Activated T-helper 2 cell treated with anti-CD3 and anti-CD28 coated beads, Interferon-gamma antibody, Interleukin-2, Interleukin-4, amounts not matched to agents 10 μg/mL and 5 μg/mL and 100 μg/mL, durations not matched to agents 14 hours and 24 hours and 36 hours (primary cell): Measurements from ENCODE around the gene TSPAN32. TPM values are rescaled to one million over a fixed set of nuclear protein-coding genes. Genes with fewer than 3 reads are reported as not detected.

Experiments
- total RNA-seq: library from RNA; stranded (reverse); gene quantifications from 2 replicates; pipeline ENCODE4 v1.2.3, GENCODE V29; 2022

TSPAN32 gene
- total RNA-seq, 1 donor from 2014 or later, result 4.6 TPM

Other genes with a start within 250 kb of the TSPAN32 start
- gene IGF2, start 162.6 kb upstream of the TSPAN32 start, total RNA-seq, result 0.05 and 0.16 TPM in 2 replicates
- gene INS, start 140.8 kb upstream of the TSPAN32 start, total RNA-seq, result not detected in 2 replicates
- not detected in 2 replicates for gene TH, start 130.2 kb upstream of the TSPAN32 start, total RNA-seq
- 0.23 and 0.25 TPM in 2 replicates for gene ASCL2, start 31.4 kb upstream of the TSPAN32 start, total RNA-seq
- 3.1 and 3.4 TPM in 2 replicates for gene C11orf21, start 95 bp upstream of the TSPAN32 start, total RNA-seq
- gene CD81, start 75.3 kb downstream of the TSPAN32 start, total RNA-seq, result 211 and 219 TPM in 2 replicates
- 46.6 and 48.9 TPM in 2 replicates for gene TSSC4, start 98.7 kb downstream of the TSPAN32 start, total RNA-seq
- not detected in 2 replicates for gene TRPM5, start 142.5 kb downstream of the TSPAN32 start, total RNA-seq
- 3.4 and 4.0 TPM in 2 replicates for gene KCNQ1, start 143.0 kb downstream of the TSPAN32 start, total RNA-seq